ENCODE data around the gene SYNRG.
"Not testable (repeated sequence)": the region's sequence is repeated elsewhere in the genome, so short reads cannot be mapped to it uniquely, and the experiment has no call there.

SYNRG gene

GRCh38 chr17:37543637-37544052 is 65.6 kb downstream of the SYNRG start:
- DNase-seq (ENCODE audit: low spot score): no peak

- no peak for DNase-seq (ENCODE audit: low spot score)
These were observed 67.1 kb downstream of the SYNRG start for GRCh38 chr17:37541880-37542660.

DNA sequence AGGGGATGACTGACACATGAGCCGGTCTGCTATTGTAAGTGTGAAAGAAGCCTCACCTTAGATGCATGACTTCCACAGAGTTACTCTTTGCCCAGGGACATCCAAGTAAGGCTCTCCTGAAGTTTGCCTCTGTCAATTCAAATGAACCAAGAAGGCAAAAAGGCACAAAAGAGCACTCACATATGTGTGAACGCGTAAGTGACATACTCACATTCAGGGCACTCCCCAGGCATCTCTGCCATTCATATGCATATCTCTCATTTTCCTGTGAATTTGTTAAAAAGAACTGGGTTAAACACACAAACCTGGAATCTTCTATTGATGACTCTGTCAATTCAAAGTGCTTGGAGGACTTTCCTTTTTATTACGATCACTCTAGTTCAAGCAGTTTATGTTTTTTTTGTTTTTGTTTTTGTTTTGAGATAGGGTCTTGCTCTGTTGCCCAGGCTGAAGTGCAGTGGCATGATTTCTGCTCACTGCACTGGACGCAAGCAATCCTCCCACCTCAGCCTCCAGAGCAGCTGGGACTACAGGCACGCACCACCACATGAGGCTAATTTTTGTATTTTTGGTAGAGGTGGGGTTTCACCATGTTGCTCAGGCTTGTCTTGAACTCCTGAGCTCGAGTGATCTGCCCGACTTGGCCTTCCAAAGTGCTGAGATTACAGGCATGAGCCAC is 70.1 kb downstream of the SYNRG start:
- no peak for DNase-seq (ENCODE audit: low spot score)

GRCh38 chr17:37535906-37536305 is 73.3 kb downstream of the SYNRG start:
- DNase-seq (ENCODE audit: low spot score): no peak

DNA sequence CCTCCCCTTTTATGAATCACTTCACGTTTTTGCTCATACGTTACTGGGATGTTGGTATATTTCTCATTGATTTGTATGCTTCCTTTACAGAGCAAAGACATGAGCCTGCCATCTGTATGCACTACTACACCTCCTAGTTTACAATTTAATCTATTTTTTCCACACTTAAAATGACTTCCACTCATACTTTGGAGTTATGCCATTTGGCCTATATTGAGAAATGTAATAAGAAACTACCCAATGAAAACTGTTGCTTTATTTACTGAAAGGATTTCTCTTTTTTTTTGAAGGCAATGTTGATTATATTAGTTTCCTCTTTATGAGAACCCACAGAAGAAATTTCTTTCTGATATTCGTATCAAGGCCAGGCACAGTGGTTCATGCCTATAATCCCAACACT is 76.5 kb downstream of the SYNRG start:
- DNase-seq (ENCODE audit: low spot score): no peak

GRCh38 chr17:37530420-37530819 is 78.8 kb downstream of the SYNRG start:
- no peak for DNase-seq (ENCODE audit: low spot score)

- no peak for DNase-seq (ENCODE audit: low spot score)
These were observed 81.9 kb downstream of the SYNRG start for GRCh38 chr17:37527249-37527851.

- DNase-seq (ENCODE audit: low spot score): no peak
These were observed 85.5 kb downstream of the SYNRG start for GRCh38 chr17:37523715-37524219.

DNA sequence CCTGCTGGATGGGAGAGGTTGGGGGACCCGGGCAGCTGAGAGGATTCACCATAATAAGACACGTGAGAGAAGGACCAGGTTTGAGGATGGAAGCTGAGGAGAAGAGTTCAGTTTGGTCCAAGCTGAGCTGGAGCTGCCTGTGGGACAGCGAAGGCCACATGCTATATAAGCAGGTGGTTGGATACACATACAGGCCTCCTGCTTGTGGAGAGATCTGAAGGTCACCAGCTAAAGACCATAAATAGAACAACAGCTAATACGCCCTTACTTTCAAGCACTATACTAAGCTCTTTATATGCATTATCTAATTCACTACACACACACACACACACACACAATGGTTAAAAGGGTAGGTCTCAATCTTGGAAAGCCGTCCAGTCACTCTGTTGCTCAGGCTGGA is 87.4 kb downstream of the SYNRG start:
- no peak for DNase-seq (ENCODE audit: low spot score)

- DNase-seq (ENCODE audit: low spot score): no peak
These were observed 89.0 kb downstream of the SYNRG start for GRCh38 chr17:37520174-37520573.

DNA sequence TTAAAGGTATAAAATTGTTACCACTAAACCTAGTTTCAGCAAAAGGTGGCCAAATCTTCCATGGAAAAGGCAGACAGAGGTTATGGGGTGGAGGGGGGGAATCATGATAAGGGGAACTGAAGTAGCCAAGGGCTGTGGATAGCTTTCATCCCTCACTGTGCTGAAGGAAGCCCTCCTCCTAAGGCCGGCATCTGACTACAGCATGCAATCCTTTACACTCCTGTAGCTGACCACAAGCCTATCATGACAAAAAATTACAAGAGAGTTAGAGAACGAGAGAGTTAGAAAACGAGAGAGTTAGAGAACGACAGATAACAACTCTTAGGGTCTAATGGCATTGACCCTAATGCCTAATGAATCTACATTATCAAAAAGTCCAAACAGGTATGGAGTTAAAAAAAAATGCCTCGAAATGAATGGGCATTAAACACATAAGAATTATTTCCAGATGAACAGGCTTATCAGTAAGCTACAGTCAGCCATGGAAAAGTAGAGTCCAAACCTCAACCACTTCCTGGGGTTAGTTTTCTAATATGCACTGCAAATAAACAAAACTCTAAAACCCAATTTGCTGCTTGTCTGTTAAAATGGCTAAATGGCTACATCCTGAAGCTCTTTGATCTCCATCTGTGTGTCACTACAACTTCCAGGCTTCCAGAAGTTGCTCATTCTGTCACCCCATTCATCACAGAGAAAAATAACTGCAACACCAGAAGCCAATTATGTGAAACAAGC is 89.8 kb downstream of the SYNRG start:
- no peak for DNase-seq (ENCODE audit: low spot score)

DNA sequence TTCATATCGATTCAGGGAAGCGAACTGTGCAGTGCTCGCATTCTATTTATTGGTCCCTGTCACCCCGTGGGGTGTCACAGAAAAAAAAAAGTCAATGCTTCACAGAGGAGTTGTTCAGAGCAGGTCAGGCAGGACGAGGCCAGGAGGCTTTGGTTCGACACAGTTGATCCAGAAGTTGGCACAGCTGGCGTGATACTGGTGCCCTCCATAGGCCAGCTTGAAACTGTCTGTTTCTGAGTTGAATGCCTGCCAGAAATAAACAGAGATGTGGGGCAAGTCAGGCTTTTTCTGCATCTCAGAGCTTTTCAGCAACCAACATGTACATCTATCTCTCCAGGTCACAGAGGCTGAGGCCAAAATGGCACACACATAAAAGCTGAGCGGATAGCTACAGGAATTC is 90.4 kb downstream of the SYNRG start:
- DNase-seq (ENCODE audit: low spot score): no peak

DNA sequence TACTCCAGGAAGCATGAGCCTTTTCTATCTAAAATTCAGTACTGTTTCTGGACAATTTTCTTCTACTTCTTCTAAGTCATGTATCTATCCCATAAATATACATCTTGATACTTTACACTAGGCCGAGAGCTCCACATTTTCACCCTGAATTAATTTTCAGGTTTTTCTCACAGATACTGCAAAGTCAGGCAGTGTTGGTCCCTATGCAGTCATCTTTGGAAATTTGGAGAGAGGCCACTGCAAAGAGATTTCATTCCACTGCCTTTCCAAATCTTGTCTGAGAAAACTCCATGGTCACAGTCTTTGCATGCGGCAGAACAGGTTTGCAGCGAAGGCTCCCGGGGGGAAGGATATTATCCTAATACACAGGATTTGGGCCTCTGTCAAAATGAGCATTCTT is 91.3 kb downstream of the SYNRG start:
- DNase-seq (ENCODE audit: low spot score): no peak

DNA sequence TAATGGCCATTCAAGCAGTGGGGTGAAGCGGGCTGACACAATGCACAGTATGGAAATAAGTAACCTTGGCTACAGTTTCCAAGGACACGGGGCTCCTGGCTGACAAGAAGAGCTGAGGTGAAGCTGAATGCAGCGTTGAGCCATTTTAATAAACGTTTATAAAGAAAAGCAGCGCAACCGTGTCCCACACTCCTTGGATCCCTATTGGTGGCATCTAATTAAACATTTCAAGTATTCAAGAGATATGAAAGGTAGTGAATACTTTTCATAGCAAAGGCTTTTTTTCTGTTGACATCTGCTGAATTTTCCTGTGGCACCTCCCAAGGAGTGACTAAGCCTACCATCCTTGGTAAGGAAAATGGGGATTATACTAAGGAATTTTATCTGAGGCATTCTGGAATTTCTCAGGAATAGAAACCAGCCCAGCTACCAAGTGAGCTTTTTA is 93.1 kb downstream of the SYNRG start:
- DNase-seq (ENCODE audit: low spot score): no peak

GRCh38 chr17:37513711-37514110 is 95.5 kb downstream of the SYNRG start:
- no peak for DNase-seq (ENCODE audit: low spot score)

- no peak for DNase-seq (ENCODE audit: low spot score)
These were observed 96.7 kb downstream of the SYNRG start for GRCh38 chr17:37512442-37513068.

DNA sequence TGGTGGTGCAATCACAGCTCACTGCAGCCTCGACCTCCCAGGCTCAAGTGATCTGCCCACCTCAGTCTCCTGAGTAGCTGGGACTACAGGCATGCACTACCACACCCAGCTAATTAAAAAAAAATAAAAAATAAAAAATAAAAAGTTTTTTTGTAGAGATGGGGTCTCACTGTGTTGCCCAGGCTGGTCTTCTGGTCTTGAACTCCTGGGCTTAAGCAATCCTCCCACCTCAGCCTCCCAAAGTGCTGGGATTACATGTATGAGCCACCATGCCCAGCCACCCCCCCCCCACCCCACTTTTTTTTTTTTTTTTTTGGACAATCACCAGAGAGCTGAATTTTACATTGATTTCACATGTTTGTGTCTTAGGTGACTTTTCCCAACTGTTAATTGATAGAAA is 97.6 kb downstream of the SYNRG start:
- not testable (repeated sequence) for DNase-seq (ENCODE audit: low spot score)

DNA sequence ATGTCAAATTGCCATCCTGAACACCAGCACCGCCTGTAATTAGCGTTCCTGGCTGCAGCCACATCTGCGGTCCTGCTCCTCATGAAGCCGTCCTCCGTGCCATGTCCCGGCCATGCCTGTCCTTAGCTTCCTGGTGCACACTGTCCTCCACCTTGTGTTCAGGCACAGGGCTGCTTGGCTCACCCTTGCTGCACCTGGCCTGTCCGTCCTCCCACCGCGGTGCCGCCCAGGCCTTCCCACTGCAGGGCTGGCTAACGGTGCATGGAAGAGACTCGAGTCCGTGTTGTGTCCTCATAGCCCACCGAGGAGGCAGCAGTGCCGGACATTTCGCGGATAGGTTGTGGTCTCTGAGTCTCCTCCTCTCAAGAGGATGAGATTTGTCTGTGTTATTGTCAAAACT is 99.2 kb downstream of the SYNRG start:
- no peak for DNase-seq (ENCODE audit: low spot score)

GRCh38 chr17:37507111-37507510 is 102.1 kb downstream of the SYNRG start:
- no peak for DNase-seq (ENCODE audit: low spot score)

- no peak for DNase-seq (ENCODE audit: low spot score)
These were observed 102.5 kb downstream of the SYNRG start for GRCh38 chr17:37506678-37507077.

GRCh38 chr17:37505333-37505732 is 103.9 kb downstream of the SYNRG start:
- DNase-seq (ENCODE audit: low spot score): no peak

DNA sequence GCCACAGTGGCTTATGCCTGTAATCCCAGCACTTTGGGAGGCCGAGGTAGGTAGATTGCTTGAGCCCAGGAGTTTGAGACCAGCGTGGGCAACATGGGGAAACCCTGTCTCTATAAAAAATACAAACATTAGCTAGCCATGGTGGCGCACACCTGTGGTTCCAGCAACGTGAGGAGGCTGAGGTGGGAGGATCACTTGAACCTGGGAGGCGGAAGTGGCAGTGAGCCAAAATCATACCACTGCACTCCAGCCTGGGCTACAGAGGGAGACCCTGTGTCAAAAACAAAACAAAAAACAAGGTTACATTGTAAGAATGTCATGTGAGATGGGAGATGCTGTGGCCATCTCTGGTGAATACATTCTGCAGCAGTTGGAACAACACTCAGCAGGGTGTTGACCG is 106.1 kb downstream of the SYNRG start:
- DNase-seq (ENCODE audit: low spot score): no peak

Measured in left forelimb (tissue), 1 donor.